GM23338 (cell line): Measurements from ENCODE around the gene ETFB. TPM values are rescaled to one million over a fixed set of nuclear protein-coding genes. Genes with fewer than 3 reads are reported as not detected.

Experiments
- ATAC-seq: fragments of 200-7000 bp; cut with Tn5 transposase; 3 replicates; pipeline ENCODE4 v1.9.1; 2020
- DNase-seq: peaks from one replicate; pipeline ENCODE4 v3.0.0-alpha.2; 2015; ENCODE audit warnings: low spot score
- H2AFZ ChIP-seq: fragments of 200-600 bp; sonication (generic); 2 replicates; pipeline ENCODE4 v1.8.0; 2016; ENCODE audit warnings: antibody characterized with exemption, mild to moderate bottlenecking, moderate library complexity
- H3F3A ChIP-seq: fragments of 200-600 bp; sonication (generic); replicated peaks from 2 replicates; pipeline ENCODE4 v1.8.0; 2017; ENCODE audit warnings: antibody characterized with exemption, mixed run types, low read depth
- H3K27ac ChIP-seq: fragments of 200-600 bp; sonication (generic); 2 replicates; pipeline ENCODE4 v1.6.1; 2016; ENCODE audit warnings: low read depth
- H3K27me3 ChIP-seq: fragments of 200-600 bp; sonication (generic); 2 replicates; pipeline ENCODE4 v1.8.0; 2016; ENCODE audit warnings: mild to moderate bottlenecking, mixed run types, moderate library complexity; ENCODE audit not compliant: insufficient read depth
- H3K36me3 ChIP-seq: fragments of 200-600 bp; sonication (generic); 2 replicates; pipeline ENCODE4 v1.8.0; 2016; ENCODE audit warnings: mild to moderate bottlenecking; ENCODE audit not compliant: insufficient read depth
- H3K4me1 ChIP-seq: fragments of 200-600 bp; sonication (generic); 2 replicates; pipeline ENCODE4 v1.8.0; 2016; ENCODE audit warnings: mild to moderate bottlenecking, moderate library complexity; ENCODE audit not compliant: insufficient read depth
- H3K4me2 ChIP-seq: fragments of 200-600 bp; sonication (generic); 2 replicates; pipeline ENCODE4 v1.7.1; 2017; ENCODE audit warnings: mixed run types
- H3K4me3 ChIP-seq: fragments of 200-600 bp; sonication (generic); 2 replicates; pipeline ENCODE4 v1.6.1; 2016; ENCODE audit warnings: mixed run types
- H3K79me2 ChIP-seq: fragments of 200-600 bp; sonication (generic); replicated peaks from 2 replicates; pipeline ENCODE4 v1.8.0; 2017; ENCODE audit warnings: mild to moderate bottlenecking; ENCODE audit not compliant: insufficient read depth
- H3K9me2 ChIP-seq: fragments of 200-600 bp; sonication (generic); 2 replicates; pipeline ENCODE4 v1.8.0; 2017; ENCODE audit not compliant: insufficient read depth
- H4K20me1 ChIP-seq: fragments of 200-600 bp; sonication (generic); replicated peaks from 2 replicates; pipeline ENCODE4 v1.8.0; 2017; ENCODE audit warnings: mild to moderate bottlenecking; ENCODE audit not compliant: insufficient read depth
- H3K27ac Mint-ChIP-seq: 2 replicates; pipeline ENCODE4 v1.8.0; 2020; ENCODE audit warnings: inconsistent platforms, mild to moderate bottlenecking, moderate library complexity, mixed read lengths
- H3K27me3 Mint-ChIP-seq: 3 replicates; pipeline ENCODE4 v1.8.0; 2022; ENCODE audit warnings: low read depth, mild to moderate bottlenecking, moderate library complexity, mixed read lengths, inconsistent platforms; ENCODE audit not compliant: insufficient read depth, poor library complexity
- H3K36me3 Mint-ChIP-seq: 3 replicates; pipeline ENCODE4 v1.8.0; 2021; ENCODE audit warnings: low read depth, mild to moderate bottlenecking, inconsistent platforms, moderate library complexity, mixed read lengths
- H3K4me1 Mint-ChIP-seq: 3 replicates; pipeline ENCODE4 v1.8.0; 2020; ENCODE audit warnings: mild to moderate bottlenecking, inconsistent platforms, mixed read lengths
- H3K4me3 Mint-ChIP-seq: 3 replicates; pipeline ENCODE4 v1.8.0; 2021; ENCODE audit warnings: moderate library complexity, mild to moderate bottlenecking, inconsistent platforms, mixed read lengths
- H3K9me3 Mint-ChIP-seq: 3 replicates; pipeline ENCODE4 v1.8.0; 2020; ENCODE audit warnings: moderate library complexity, mild to moderate bottlenecking, inconsistent platforms, mixed read lengths
- CREB1 ChIP-seq: fragments of 250-450 bp; sonication (Bioruptor Pico); IDR thresholded peaks from 2 replicates; pipeline ENCODE4 v1.5.0; 2020; ENCODE audit warnings: low read depth, mild to moderate bottlenecking, moderate library complexity
- EZH2 ChIP-seq: fragments of 200-600 bp; sonication (generic); IDR thresholded peaks from one replicate; pipeline ENCODE4 v1.8.0; 2017; ENCODE audit warnings: antibody characterized with exemption, mild to moderate bottlenecking, low read depth; ENCODE audit not compliant: unreplicated experiment
- JUNB ChIP-seq: IDR thresholded peaks from one replicate; pipeline ENCODE4 v1.6.1; 2016; ENCODE audit warnings: antibody characterized with exemption; ENCODE audit not compliant: unreplicated experiment
- NANOG ChIP-seq: IDR thresholded peaks from 2 replicates; pipeline ENCODE4 v1.6.1; 2016; ENCODE audit warnings: antibody characterized with exemption, borderline replicate concordance
- POLR2AphosphoS5 ChIP-seq: IDR thresholded peaks from 2 replicates; pipeline ENCODE4 v1.6.1; 2016; ENCODE audit warnings: antibody characterized with exemption, low read depth
- STAT1 ChIP-seq: IDR thresholded peaks from one replicate; pipeline ENCODE4 v1.6.1; 2016; ENCODE audit warnings: antibody characterized with exemption; ENCODE audit not compliant: unreplicated experiment
- ZNF114 ChIP-seq: fragments of 250-450 bp; sonication (Bioruptor Pico); IDR thresholded peaks from 2 replicates; pipeline ENCODE4 v1.5.0; 2020; ENCODE audit warnings: mild to moderate bottlenecking, moderate library complexity
- ZNF331 ChIP-seq: fragments of 250-450 bp; sonication (Bioruptor Pico); IDR thresholded peaks from 2 replicates; pipeline ENCODE4 v1.5.0; 2020; ENCODE audit warnings: low read depth, mild to moderate bottlenecking, moderate library complexity
- polyA plus RNA-seq: library from polyadenylated mRNA; unstranded; fragments of >200 nt; fragmentation: Nextera tagmentation; extraction: Ambion mirVana; gene quantifications from 2 replicates; pipeline ENCODE4 v1.2.1, GENCODE V29; 2016
- total RNA-seq: library from RNA; depleted of rRNA; stranded (reverse); fragments of >200 nt; shearing (Covaris generic); gene quantifications from 2 replicates; pipeline ENCODE4 v1.2.3, GENCODE V29; 2014
- TF ChIP-seq, protein P1 (sequence below): IDR thresholded peaks from one replicate; pipeline ENCODE4 v1.6.1; 2018; ENCODE audit warnings: antibody characterized with exemption; ENCODE audit not compliant: unreplicated experiment
- TF ChIP-seq, protein P2 (sequence below), 2 experiments: fragments of 200-600 bp in 1 of 2; sonication (generic) in 1 of 2; conservative IDR thresholded peaks; 2 replicates each; pipeline versions ENCODE4 v1.5.1 to v1.6.1; 2016 to 2017; ENCODE audit warnings: antibody characterized with exemption in 2 of 2, low read depth in 2 of 2, mild to moderate bottlenecking in 2 of 2, moderate library complexity in 1 of 2
- TF ChIP-seq, protein P3 (sequence below): IDR thresholded peaks from 2 replicates; pipeline ENCODE4 v1.6.1; 2016; ENCODE audit warnings: antibody characterized with exemption

Gene ETFB
- total and polyA plus RNA-seq, 2 experiments from 2014 or later, result 37.3 to 63.4 TPM

DNA sequence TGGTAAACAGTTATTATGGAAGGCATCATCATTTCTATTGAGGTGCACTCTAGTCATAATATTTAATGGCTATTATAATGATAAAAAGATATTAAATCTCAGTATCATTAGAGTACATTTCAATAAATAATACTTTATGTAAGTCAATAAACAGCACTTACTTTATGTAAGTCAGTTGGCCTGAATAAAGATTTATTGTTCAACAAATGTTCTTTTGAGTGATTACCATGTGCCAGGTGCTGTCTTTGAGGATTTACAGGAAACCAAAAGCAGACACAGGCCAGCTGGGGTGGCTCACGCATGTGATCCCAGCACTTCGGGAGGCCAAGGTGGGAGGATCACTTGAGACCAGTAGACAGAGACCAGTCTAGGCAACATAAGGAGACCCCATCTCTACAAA is 11.2 kb upstream of the ETFB start (continued):
- TF ChIP-seq, protein P1, sequence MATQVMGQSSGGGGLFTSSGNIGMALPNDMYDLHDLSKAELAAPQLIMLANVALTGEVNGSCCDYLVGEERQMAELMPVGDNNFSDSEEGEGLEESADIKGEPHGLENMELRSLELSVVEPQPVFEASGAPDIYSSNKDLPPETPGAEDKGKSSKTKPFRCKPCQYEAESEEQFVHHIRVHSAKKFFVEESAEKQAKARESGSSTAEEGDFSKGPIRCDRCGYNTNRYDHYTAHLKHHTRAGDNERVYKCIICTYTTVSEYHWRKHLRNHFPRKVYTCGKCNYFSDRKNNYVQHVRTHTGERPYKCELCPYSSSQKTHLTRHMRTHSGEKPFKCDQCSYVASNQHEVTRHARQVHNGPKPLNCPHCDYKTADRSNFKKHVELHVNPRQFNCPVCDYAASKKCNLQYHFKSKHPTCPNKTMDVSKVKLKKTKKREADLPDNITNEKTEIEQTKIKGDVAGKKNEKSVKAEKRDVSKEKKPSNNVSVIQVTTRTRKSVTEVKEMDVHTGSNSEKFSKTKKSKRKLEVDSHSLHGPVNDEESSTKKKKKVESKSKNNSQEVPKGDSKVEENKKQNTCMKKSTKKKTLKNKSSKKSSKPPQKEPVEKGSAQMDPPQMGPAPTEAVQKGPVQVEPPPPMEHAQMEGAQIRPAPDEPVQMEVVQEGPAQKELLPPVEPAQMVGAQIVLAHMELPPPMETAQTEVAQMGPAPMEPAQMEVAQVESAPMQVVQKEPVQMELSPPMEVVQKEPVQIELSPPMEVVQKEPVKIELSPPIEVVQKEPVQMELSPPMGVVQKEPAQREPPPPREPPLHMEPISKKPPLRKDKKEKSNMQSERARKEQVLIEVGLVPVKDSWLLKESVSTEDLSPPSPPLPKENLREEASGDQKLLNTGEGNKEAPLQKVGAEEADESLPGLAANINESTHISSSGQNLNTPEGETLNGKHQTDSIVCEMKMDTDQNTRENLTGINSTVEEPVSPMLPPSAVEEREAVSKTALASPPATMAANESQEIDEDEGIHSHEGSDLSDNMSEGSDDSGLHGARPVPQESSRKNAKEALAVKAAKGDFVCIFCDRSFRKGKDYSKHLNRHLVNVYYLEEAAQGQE, result no peak

DNA sequence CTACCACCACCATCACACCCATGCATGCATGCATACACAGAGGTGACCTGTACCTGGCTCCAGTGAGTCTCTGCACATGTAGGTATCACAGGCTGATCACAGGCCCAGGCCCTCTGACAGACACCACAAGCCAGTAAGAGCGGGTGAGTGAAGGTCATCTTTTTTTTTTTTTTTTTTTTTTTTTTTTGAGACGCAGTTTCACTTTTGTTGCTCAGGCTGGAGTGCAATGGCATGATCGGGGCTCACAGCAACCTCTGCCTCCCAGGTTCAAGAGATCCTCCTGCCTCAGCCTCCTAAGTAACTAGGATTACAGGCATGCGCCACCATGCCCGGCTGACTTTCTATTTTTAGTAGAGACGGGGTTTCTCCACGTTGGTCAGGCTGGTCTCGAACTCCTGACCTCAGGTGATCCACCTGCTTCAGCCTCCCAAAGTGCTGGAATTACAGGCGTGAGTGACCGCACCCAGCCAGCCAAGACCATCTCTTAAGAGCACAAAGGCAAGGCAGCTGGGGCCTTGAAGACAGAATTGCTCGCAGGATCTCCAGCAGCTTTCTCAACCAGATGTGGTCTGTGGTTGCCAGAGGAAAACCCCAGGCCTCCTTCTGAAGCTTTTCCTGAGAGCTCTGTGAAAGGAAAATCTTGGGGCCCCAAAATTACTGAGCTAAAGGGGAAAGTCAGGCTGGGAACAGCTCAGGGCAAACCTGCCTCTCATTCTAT is 9.5 kb upstream of the ETFB start:
- no peak for ATAC-seq
- no peak for TF ChIP-seq ZNF114 (CRISPR knock-in tag)
- TF ChIP-seq, protein P2, sequence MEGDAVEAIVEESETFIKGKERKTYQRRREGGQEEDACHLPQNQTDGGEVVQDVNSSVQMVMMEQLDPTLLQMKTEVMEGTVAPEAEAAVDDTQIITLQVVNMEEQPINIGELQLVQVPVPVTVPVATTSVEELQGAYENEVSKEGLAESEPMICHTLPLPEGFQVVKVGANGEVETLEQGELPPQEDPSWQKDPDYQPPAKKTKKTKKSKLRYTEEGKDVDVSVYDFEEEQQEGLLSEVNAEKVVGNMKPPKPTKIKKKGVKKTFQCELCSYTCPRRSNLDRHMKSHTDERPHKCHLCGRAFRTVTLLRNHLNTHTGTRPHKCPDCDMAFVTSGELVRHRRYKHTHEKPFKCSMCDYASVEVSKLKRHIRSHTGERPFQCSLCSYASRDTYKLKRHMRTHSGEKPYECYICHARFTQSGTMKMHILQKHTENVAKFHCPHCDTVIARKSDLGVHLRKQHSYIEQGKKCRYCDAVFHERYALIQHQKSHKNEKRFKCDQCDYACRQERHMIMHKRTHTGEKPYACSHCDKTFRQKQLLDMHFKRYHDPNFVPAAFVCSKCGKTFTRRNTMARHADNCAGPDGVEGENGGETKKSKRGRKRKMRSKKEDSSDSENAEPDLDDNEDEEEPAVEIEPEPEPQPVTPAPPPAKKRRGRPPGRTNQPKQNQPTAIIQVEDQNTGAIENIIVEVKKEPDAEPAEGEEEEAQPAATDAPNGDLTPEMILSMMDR (conservative IDR thresholded peaks at IDR 0.05; ENCODE audit: low read depth in 2 of 2), result no peak
- TF ChIP-seq, protein P3, sequence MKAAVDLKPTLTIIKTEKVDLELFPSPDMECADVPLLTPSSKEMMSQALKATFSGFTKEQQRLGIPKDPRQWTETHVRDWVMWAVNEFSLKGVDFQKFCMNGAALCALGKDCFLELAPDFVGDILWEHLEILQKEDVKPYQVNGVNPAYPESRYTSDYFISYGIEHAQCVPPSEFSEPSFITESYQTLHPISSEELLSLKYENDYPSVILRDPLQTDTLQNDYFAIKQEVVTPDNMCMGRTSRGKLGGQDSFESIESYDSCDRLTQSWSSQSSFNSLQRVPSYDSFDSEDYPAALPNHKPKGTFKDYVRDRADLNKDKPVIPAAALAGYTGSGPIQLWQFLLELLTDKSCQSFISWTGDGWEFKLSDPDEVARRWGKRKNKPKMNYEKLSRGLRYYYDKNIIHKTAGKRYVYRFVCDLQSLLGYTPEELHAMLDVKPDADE, result no peak
- TF ChIP-seq POLR2AphosphoS5, result no peak
- TF ChIP-seq STAT1, result no peak
- TF ChIP-seq NANOG, result no peak
- TF ChIP-seq CREB1, result no peak
- TF ChIP-seq, protein P1, result no peak
- TF ChIP-seq EZH2, result no peak
- TF ChIP-seq ZNF331 (CRISPR knock-in tag), result no peak
- TF ChIP-seq JUNB, result no peak

More for the DNA sequence above, 9.5 kb upstream of the ETFB start:
- Histone ChIP-seq H4K20me1 (no peaks in the 10 kb centered on the region), H3K36me3 (no peaks in the 10 kb centered on the region), H3K4me3 (no peak overlapping the region), H2AFZ (no peak overlapping the region), H3K27me3 (no peaks in the 10 kb centered on the region), H3K79me2 (no peaks in the 10 kb centered on the region), H3K9me2 (0 out of 2 replicates have a peak, but pooled peaks cover 2% of the 10 kb centered on the region), H3F3A (no peaks in the 10 kb centered on the region), H3K4me2 (no peak overlapping the region), H3K27ac (no peak overlapping the region), H3K4me1 (no peaks in the 10 kb centered on the region)
- Mint-ChIP-seq H3K9me3 (peaks cover 9% of the 10 kb centered on the region), H3K27ac (no peak overlapping the region; the same call in 1 of the 2 replicates), H3K27me3 (peaks cover 11% of the 10 kb centered on the region), H3K4me3 (no peak overlapping the region), H3K36me3 (peaks cover under 1% of the 10 kb centered on the region; the same call in 2 of the 3 replicates), H3K4me1 (no peaks in the 10 kb centered on the region)
- DNase-seq, result no peak
